Activated CD4-positive, alpha-beta T cell treated with anti-CD3 and anti-CD28 coated beads, Interleukin-2, amount 50 U/mL, for 48 hours (primary cell): Measurements from ENCODE around the gene ZNF45.
"Not testable (repeated sequence)": the region's sequence is repeated elsewhere in the genome, so short reads cannot be mapped to it uniquely, and the experiment has no call there.

Experiments used
- DNase-seq, 2 experiments: peaks; one replicate each; pipeline ENCODE4 v3.0.0-alpha.2; 2020

Gene ZNF45

GRCh38 chr19:43934985-43935708, at the start of gene ZNF45:
ZNF45 (minus strand) TSS chr19:43935282; CDS start chr19:43922185, 13,097 bp downstream.
- peak; percentile 87 to 91 for DNase-seq

- DNase-seq, result peak in 1 of 2 experiments; percentile 11
Measured at GRCh38 chr19:43984687-43985000, 49.6 kb upstream of the ZNF45 start.

- DNase-seq, result peak; percentile 72 to 79
Measured at GRCh38 chr19:43983912-43984686, 49.0 kb upstream of the ZNF45 start, which contains the start of gene ZNF155. ZNF155 (plus strand) TSS chr19:43984188; CDS start chr19:43988544, 4,356 bp downstream.

GRCh38 chr19:43983544-43983911, 48.4 kb upstream of the ZNF45 start:
- DNase-seq, result no peak

- DNase-seq, result no peak
Measured at GRCh38 chr19:43976732-43977131, 41.6 kb upstream of the ZNF45 start.

GRCh38 chr19:43966079-43966694, 31.1 kb upstream of the ZNF45 start:
- no peak for DNase-seq

- DNase-seq, result no peak
Measured at GRCh38 chr19:43960411-43960810, 25.3 kb upstream of the ZNF45 start.

GRCh38 chr19:43957891-43958290, 22.8 kb upstream of the ZNF45 start:
- no peak for DNase-seq

GRCh38 chr19:43956827-43957226, 21.7 kb upstream of the ZNF45 start:
- no peak for DNase-seq

- peak; percentile 65 to 76 for DNase-seq
Measured at GRCh38 chr19:43950834-43951645, 16.0 kb upstream of the ZNF45 start, which contains the start of gene ZNF221. ZNF221 (plus strand) TSS chr19:43951228; CDS start chr19:43962727, 11,499 bp downstream.

- DNase-seq, result not testable (repeated sequence)
Measured at GRCh38 chr19:43949803-43950202, 14.7 kb upstream of the ZNF45 start.

GRCh38 chr19:43947412-43947811, 12.3 kb upstream of the ZNF45 start:
- not testable (repeated sequence) for DNase-seq

GRCh38 chr19:43941209-43941608, 6.1 kb upstream of the ZNF45 start:
- DNase-seq, result no peak

- no peak for DNase-seq
Measured at GRCh38 chr19:43940719-43941118, 5.6 kb upstream of the ZNF45 start.

GRCh38 chr19:43939557-43940260, 4.6 kb upstream of the ZNF45 start:
- no peak for DNase-seq

GRCh38 chr19:43936188-43936587, 1.1 kb upstream of the ZNF45 start:
- no peak for DNase-seq

- DNase-seq, result no peak
Measured at GRCh38 chr19:43934055-43934984, 762 bp downstream of the ZNF45 start.

GRCh38 chr19:43928820-43929219, 6.3 kb downstream of the ZNF45 start:
- DNase-seq, result no peak

- DNase-seq, result no peak
Measured at GRCh38 chr19:43923875-43924274, 11.2 kb downstream of the ZNF45 start.

- no peak for DNase-seq
Measured at GRCh38 chr19:43914051-43914450, 21.0 kb downstream of the ZNF45 start.

- DNase-seq, result no peak
Measured at GRCh38 chr19:43913383-43913782, 21.7 kb downstream of the ZNF45 start.
